Measurements from ENCODE around the gene ZGPAT.

DNA sequence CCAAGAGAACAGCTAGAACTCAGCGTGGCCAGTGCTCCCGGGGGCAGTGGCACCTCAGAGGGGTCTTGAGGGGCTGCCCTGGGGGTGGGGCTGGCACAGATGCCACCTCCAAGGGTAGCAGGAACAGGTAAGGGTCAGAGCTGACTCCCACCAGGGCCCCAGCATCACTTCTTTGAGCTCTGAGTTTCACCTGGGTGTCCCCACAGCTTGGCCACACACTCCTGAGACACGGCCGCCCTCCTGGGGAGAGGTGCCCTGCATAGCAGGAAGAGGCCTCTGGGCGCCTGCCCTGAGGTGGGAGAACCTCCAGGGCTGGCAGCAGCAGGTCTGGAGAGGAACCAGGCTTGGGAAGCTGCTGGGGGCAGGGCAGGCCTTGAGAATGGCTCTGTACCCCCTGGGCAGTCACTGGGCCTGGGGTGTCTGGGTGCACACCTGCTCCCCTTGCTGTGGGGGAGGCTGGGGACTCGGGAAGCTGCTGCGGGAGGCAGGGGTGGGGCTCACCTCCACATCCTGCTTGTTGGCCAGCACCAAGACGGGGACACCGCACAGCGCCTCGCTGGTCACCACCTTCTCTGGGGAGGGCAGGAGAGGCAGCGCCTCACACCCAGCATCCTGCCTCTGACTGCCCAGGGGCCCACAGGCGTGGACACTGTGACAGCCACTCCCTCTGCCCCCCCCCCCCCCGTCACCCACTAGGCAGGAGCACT, 6.4 kb upstream of the ZGPAT start:
- TF ChIP-seq, protein P1, sequence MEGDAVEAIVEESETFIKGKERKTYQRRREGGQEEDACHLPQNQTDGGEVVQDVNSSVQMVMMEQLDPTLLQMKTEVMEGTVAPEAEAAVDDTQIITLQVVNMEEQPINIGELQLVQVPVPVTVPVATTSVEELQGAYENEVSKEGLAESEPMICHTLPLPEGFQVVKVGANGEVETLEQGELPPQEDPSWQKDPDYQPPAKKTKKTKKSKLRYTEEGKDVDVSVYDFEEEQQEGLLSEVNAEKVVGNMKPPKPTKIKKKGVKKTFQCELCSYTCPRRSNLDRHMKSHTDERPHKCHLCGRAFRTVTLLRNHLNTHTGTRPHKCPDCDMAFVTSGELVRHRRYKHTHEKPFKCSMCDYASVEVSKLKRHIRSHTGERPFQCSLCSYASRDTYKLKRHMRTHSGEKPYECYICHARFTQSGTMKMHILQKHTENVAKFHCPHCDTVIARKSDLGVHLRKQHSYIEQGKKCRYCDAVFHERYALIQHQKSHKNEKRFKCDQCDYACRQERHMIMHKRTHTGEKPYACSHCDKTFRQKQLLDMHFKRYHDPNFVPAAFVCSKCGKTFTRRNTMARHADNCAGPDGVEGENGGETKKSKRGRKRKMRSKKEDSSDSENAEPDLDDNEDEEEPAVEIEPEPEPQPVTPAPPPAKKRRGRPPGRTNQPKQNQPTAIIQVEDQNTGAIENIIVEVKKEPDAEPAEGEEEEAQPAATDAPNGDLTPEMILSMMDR (IDR thresholded peaks at IDR 0.05; ENCODE audit: low read depth, low read length) = no peak
- no peak for TF ChIP-seq EZH2phosphoT487 (IDR thresholded peaks at IDR 0.05; ENCODE audit: low read depth)
